Activated CD4-positive, alpha-beta T cell treated with anti-CD3 and anti-CD28 coated beads, Interleukin-2, amount 50 U/mL, for 4 hours (primary cell): ENCODE data around the gene SUCLG2.

ENCODE experiments used
- DNase-seq, 2 experiments: peaks; one replicate each; pipeline ENCODE4 v3.0.0-alpha.2; 2020

Gene SUCLG2

DNA sequence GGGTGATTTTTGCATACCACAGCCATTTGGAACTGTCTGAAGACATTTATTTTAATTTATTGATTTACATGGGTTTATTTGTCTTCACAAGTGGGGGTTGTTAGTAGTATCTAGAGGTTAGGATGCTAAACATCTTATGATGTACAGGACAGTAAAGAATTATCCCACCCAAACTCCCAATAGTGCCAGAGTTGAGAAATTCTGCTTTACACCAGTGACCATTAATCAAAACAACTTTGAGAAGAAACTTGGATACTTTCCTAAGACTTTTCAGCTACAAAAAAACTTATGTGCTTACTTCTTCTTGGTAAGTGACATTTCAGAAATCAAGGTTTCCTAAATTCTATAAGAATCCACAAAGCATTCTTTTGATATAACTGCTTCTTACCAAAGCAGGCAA lies 156.7 kb downstream of the SUCLG2 start:
- DNase-seq = no peak

DNA sequence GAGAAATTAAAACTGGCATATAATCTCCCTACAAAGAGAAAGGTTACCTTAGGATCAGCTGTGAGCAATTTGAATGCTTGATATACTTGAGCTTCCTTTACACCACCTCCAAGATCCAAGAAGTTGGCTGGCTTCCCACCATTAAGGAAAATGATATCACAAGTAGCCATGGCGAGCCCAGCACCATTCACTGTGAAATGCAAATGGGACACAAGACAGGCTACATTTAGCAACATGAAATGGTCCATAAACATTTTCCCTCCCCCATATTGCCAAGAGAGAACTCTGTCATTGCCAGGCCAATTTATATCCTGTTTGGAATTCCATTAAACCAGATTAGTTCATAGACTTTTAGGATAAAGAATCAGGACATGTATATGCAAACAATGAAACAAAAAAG lies 158.7 kb downstream of the SUCLG2 start:
- DNase-seq = no peak

DNA sequence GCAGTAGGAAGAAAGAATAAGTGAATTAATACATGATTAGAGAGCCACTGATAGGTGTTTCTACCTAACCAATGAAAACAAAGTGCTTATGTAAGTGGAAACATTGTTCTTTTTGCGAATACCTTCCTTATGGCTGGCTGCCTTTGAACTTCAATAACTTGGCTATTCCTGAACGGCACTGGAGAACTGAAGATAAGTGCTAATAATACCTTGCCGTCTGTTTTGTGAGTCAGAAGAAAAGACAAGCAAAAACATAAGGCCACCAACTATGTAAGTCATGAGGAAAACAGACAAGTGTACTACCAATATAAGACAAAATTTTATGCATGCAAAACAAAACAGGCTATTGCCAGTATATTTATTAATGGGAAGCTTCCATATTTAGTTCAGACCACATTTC lies 160.6 kb downstream of the SUCLG2 start:
- no peak for DNase-seq

DNA sequence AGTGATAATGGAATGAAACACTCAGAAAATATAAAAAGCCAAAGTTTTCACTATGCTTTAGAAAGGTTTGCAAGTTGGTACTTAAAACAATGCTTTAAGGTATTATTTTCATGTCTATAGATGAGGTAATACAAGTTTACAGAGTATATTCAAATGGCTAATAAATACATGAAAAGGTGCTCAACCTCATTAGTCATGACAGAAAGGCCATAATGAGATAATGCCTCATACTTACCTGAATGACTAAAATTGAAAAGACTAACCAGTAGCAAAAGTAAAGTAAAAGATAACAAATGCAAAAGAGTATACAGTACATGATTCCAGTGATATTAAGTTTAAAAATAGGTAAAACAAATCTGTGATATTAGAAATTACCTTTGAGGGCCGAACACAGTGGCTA lies 163.8 kb downstream of the SUCLG2 start:
- no peak for DNase-seq

- no peak for DNase-seq
These were observed 164.6 kb downstream of the SUCLG2 start for GRCh38 chr3:67489816-67490215.

- no peak for DNase-seq
These were observed 166.8 kb downstream of the SUCLG2 start for GRCh38 chr3:67487564-67488114.

DNA sequence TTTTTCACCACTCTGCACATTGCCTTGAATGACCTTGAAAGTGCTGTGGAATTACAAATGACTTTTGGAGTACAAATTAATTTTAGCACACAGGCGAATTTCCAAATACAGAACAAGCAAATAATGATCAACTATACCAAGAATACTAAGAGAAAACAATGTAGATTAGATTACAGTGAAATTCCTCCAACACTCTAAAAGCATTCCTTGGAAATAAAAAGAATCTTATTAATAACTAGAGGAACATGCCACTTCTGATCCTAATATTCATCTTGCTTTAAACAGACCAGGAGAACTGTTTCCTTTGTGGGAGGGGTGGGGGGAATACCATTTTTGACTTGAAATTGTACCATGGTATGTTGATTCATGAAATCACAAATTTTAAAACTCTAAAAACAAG lies 167.5 kb downstream of the SUCLG2 start:
- no peak for DNase-seq

DNA sequence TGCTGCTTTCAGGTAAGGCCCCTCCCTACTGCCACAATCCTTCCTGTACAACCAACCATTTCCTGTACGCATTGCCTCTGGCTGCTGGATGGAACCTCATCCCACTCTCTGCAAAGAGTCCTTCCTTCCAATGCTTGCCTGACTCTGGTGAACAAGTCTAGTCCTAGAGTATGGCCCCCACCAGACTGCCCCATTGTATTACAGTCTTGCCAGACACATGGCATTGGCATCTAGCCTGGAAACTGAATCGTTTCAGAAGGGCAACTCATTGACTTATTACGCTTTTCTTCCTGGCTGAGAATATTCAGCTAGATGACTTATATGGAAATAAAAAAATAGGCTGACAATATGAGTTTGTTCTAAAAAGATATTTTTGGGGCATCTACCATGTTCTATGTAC lies 170.3 kb downstream of the SUCLG2 start:
- DNase-seq = no peak

- no peak for DNase-seq
These were observed 173.3 kb downstream of the SUCLG2 start for GRCh38 chr3:67481126-67481525.

- DNase-seq = no peak
These were observed 176.0 kb downstream of the SUCLG2 start for GRCh38 chr3:67478423-67478822.

DNA sequence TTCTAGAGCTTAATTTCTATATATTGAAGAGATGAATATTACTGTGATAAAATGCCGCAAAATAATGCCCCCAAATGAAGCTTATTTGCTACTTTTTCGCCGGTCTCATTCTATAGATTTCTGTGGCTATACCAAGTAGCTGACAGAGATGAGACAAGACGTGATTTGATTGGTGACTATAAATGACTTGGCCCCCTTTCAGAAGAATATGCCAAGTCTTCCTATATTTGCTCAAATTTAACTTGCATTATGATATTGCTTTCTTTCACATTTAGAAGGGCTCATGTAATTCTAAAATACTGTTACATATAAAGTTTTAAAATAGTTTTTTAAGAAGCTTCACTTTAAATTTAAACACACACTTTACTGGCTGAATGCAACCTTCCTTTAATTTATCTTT lies 180.1 kb downstream of the SUCLG2 start:
- no peak for DNase-seq

DNA sequence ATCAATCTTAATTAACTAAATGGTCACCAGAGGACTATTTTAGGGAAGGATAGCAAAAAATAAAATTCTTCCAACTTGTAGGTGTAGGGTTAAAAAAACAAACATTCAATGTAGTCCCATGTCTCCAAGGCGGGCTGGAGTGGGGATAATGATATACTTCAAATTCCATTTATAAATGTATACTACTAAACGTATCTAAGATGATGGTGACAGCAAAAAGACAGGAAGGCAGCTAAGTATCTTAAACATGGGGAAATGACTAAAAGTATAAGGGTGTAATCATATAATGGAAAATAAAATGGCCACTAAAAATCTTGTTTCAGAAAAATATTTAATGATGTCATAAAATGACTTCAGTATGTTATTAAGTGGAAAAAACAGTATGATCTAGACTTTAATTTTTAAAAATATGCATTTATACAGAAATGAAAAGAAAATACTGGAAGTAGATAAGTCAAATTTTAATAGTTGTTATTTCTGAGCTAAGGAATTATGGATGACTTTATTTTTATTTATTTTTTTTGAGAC lies 181.7 kb downstream of the SUCLG2 start:
- no peak for DNase-seq

GRCh38 chr3:67470207-67470606 lies 184.2 kb downstream of the SUCLG2 start:
- no peak for DNase-seq

DNA sequence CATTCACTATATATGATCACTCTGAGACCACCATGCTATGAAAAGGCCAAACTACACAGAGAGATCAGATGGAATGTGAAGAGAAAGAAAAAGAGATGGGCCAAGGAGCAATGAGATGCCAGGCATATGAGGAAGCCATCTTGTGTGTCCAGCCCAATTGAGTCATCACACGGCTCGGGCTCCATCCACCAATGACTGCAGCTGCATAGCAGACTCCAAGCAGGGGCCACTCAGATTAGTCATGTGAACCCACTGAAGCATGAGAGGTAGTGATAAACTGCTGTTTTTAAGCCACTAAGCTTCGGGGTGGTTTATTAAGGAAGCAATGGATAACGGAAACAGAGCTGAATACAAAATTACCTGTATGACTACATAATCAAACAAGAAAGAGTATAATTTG lies 185.9 kb downstream of the SUCLG2 start:
- no peak for DNase-seq

- no peak for DNase-seq
These were observed 190.8 kb downstream of the SUCLG2 start for GRCh38 chr3:67463656-67464055.

- DNase-seq = no peak
These were observed 192.2 kb downstream of the SUCLG2 start for GRCh38 chr3:67462187-67462586.

- DNase-seq = no peak
These were observed 192.7 kb downstream of the SUCLG2 start for GRCh38 chr3:67461667-67462142.

GRCh38 chr3:67460841-67461510 lies 193.4 kb downstream of the SUCLG2 start:
- DNase-seq = no peak

GRCh38 chr3:67459796-67460195 lies 194.6 kb downstream of the SUCLG2 start:
- no peak for DNase-seq

DNA sequence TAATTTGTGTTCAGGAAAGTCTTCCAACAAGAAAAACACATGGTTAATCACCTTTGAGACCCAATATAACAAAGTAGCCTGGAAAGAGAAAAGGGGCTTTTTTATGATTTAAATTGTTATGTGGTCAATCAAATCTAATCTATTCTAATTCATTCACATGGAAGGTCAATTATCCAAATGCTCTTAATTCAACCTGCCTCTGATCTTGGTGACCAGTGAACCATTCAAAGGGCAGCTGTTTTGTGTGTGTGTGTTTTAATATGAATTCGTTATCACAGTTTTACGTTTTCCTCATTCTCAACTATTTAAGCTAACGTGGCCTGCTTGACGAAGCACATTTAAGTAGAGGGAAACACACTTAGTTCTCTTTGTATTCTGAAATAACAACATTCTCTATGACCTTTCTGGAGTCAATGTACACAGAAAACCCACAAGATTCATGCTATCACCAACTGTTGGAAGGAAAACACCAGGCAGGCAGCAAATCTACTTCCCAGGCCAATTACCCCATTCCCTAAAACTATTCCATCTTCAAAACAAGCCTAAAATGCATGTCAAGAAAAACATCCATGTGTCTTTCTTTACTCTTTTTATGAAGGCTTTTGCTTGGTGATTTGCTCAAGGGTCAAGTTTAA lies 195.4 kb downstream of the SUCLG2 start:
- DNase-seq = no peak

DNA sequence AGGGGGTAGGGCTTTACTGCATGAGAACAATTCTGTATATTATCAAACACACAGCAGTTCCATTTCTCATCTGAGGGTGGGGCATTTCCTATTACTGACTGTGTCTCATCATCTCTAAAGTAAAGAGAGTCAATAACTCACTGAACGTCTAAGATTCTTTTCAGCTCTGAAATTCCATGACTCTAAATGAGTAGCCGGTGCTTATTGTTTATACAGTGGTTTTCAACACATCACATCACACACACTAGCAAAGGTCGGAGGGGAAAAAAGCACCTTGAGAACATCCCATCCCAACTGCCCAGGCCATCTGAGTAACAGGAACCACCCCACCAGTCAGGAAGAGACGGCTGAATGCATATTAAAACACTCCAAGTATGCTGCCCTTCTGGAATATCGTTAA lies 196.0 kb downstream of the SUCLG2 start:
- no peak for DNase-seq

DNA sequence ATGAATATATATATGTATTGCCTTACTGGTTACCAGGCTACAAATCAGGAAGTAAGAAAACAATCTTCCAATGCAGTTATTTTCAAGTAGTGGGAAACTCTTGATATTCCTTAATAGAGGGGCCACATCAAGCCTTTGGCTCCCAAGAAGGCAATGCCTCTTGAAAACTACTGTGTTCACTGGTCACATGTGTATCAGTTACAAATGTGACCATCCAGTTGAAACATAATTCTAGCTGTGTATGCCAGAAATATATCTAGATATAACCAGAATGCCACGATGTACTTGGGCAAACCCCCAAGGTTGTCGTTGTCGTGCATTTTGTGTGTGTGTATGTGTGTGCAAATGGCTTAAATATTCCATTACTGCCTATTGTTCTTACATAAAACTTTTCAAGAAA lies 200.8 kb downstream of the SUCLG2 start:
- DNase-seq = no peak

GRCh38 chr3:67450153-67450552 lies 204.3 kb downstream of the SUCLG2 start:
- no peak for DNase-seq

- DNase-seq = no peak
These were observed 207.0 kb downstream of the SUCLG2 start for GRCh38 chr3:67447393-67447792.
